OCI-LY1 (cell line): ENCODE results near the gene INTS7.
"Not testable (repeated sequence)": the region's sequence is repeated elsewhere in the genome, so short reads cannot be mapped to it uniquely, and the experiment has no call there.

Experiments
- H2AFZ ChIP-seq: fragments of 200-600 bp; sonication (generic), shearing (Covaris generic); 2 replicates; pipeline ENCODE4 v1.6.0; 2014; ENCODE audit warnings: antibody characterized with exemption, mild to moderate bottlenecking, low read length
- H3F3A ChIP-seq: fragments of 200-600 bp; sonication (generic), shearing (Covaris generic); 2 replicates; pipeline ENCODE4 v1.6.0; 2014; ENCODE audit warnings: mild to moderate bottlenecking, antibody characterized with exemption, low read length, moderate library complexity; ENCODE audit not compliant: insufficient read depth
- H3K27ac ChIP-seq: fragments of 200-600 bp; sonication (generic); 2 replicates; pipeline ENCODE4 v1.5.1; 2014; ENCODE audit warnings: low read length, mixed run types, mild to moderate bottlenecking, low read depth; ENCODE audit not compliant: poor library complexity, severe bottlenecking
- H3K27me3 ChIP-seq: fragments of 200-600 bp; sonication (generic); 2 replicates; pipeline ENCODE4 v1.6.0; 2014; ENCODE audit warnings: antibody characterized with exemption, mild to moderate bottlenecking, low read length, moderate library complexity; ENCODE audit not compliant: insufficient read depth
- H3K36me3 ChIP-seq: fragments of 200-600 bp; sonication (generic); 2 replicates; pipeline ENCODE4 v1.6.1; 2014; ENCODE audit warnings: mild to moderate bottlenecking, antibody characterized with exemption, low read length, moderate library complexity, mixed read lengths; ENCODE audit not compliant: insufficient read depth
- H3K4me1 ChIP-seq: fragments of 200-600 bp; sonication (generic); 2 replicates; pipeline ENCODE4 v1.5.1; 2014; ENCODE audit warnings: mild to moderate bottlenecking, low read length, moderate library complexity; ENCODE audit not compliant: insufficient read depth, severe bottlenecking
- H3K4me2 ChIP-seq: fragments of 200-600 bp; sonication (generic), shearing (Covaris generic); 2 replicates; pipeline ENCODE4 v1.6.1; 2014; ENCODE audit warnings: low read length
- H3K4me3 ChIP-seq: fragments of 200-600 bp; sonication (generic); 2 replicates; pipeline ENCODE4 v1.5.1; 2014; ENCODE audit warnings: low read length, low read depth, mild to moderate bottlenecking, mixed read lengths; ENCODE audit not compliant: poor library complexity, severe bottlenecking
- H3K79me2 ChIP-seq: fragments of 200-600 bp; shearing (Covaris generic); 2 replicates; pipeline ENCODE4 v1.6.1; 2016; ENCODE audit warnings: mixed run types, low read length, mixed read lengths; ENCODE audit not compliant: insufficient read depth
- H3K9ac ChIP-seq: fragments of 200-600 bp; sonication (generic), shearing (Covaris generic); 2 replicates; pipeline ENCODE4 v1.6.1; 2014; ENCODE audit warnings: mild to moderate bottlenecking, low read length, mixed read lengths
- H3K9me2 ChIP-seq: fragments of 200-600 bp; sonication (generic), shearing (Covaris generic); 2 replicates; pipeline ENCODE4 v1.6.1; 2014; ENCODE audit warnings: low read depth, mild to moderate bottlenecking, low read length, mixed read lengths
- H3K9me3 ChIP-seq: fragments of 200-600 bp; shearing (Covaris generic); 2 replicates; pipeline ENCODE4 v1.6.1; 2014; ENCODE audit warnings: low read length, mixed read lengths
- H4K20me1 ChIP-seq: fragments of 200-600 bp; sonication (generic), shearing (Covaris generic); 2 replicates; pipeline ENCODE4 v1.6.0; 2016; ENCODE audit warnings: mild to moderate bottlenecking, low read length; ENCODE audit not compliant: insufficient read depth
- CTCF ChIP-seq: fragments of 200-600 bp; sonication (generic), shearing (Covaris generic); IDR thresholded peaks from 2 replicates; pipeline ENCODE4 v1.5.1; 2017; ENCODE audit warnings: mild to moderate bottlenecking, antibody characterized with exemption, low read length, moderate library complexity, mixed read lengths
- EZH2 ChIP-seq: fragments of 200-600 bp; sonication (generic), shearing (Covaris generic); IDR thresholded peaks from 2 replicates; pipeline ENCODE4 v1.8.0; 2017; ENCODE audit warnings: borderline replicate concordance, mixed run types, mild to moderate bottlenecking, antibody characterized with exemption, low read length, moderate library complexity, mixed read lengths

Gene INTS7

GRCh38 chr1:211965108-211965805, 70.1 kb downstream of the INTS7 start:
- peaks cover 41% of the 10 kb centered on the region for H3K36me3 ChIP-seq
- H3K9me3 ChIP-seq = no peaks in the 10 kb centered on the region
- TF ChIP-seq CTCF (no peak), EZH2 (no peak)
- H3K4me2 ChIP-seq = no peak overlapping the region
- no peak overlapping the region for H3K4me3 ChIP-seq
- H3K9ac ChIP-seq = no peak overlapping the region
- H4K20me1 ChIP-seq = no peaks in the 10 kb centered on the region
- no peak overlapping the region for H2AFZ ChIP-seq
- no peaks in the 10 kb centered on the region for H3K4me1 ChIP-seq
- no peaks in the 10 kb centered on the region for H3K9me2 ChIP-seq
- no peak overlapping the region for H3K27ac ChIP-seq
- no peaks in the 10 kb centered on the region for H3K27me3 ChIP-seq
- peaks cover 3% of the 10 kb centered on the region; the same call in 1 of the 2 replicates for H3F3A ChIP-seq
- H3K79me2 ChIP-seq = no peaks in the 10 kb centered on the region

- no peak overlapping the region for H3K4me3 ChIP-seq
- peaks cover 46% of the 10 kb centered on the region for H3K36me3 ChIP-seq
- no peaks in the 10 kb centered on the region for H3K4me1 ChIP-seq
- H3F3A ChIP-seq = no peaks in the 10 kb centered on the region
- no peak overlapping the region for H2AFZ ChIP-seq
- H3K4me2 ChIP-seq = no peak overlapping the region
- H3K9me3 ChIP-seq = no peaks in the 10 kb centered on the region
- no peak overlapping the region for H3K27ac ChIP-seq
- H3K9me2 ChIP-seq = no peaks in the 10 kb centered on the region
- no peaks in the 10 kb centered on the region for H3K27me3 ChIP-seq
- H3K79me2 ChIP-seq = no peaks in the 10 kb centered on the region
- H4K20me1 ChIP-seq = no peaks in the 10 kb centered on the region
- H3K9ac ChIP-seq = no peak overlapping the region
- no peak for TF ChIP-seq EZH2
- TF ChIP-seq CTCF = no peak
Observed at GRCh38 chr1:211959680-211960079, 75.7 kb downstream of the INTS7 start.

- Histone ChIP-seq H2AFZ (no peak overlapping the region), H3K27ac (no peak overlapping the region), H3K9ac (no peak overlapping the region), H3K9me2 (no peaks in the 10 kb centered on the region), H3K79me2 (no peaks in the 10 kb centered on the region), H3K9me3 (no peaks in the 10 kb centered on the region), H3K27me3 (no peaks in the 10 kb centered on the region), H3K36me3 (peaks cover 46% of the 10 kb centered on the region), H3F3A (no peaks in the 10 kb centered on the region), H3K4me1 (no peaks in the 10 kb centered on the region), H3K4me3 (no peak overlapping the region), H4K20me1 (no peaks in the 10 kb centered on the region), H3K4me2 (no peak overlapping the region)
- no peak for TF ChIP-seq EZH2
- TF ChIP-seq CTCF = no peak
Observed at GRCh38 chr1:211959221-211959620, 76.1 kb downstream of the INTS7 start.

DNA sequence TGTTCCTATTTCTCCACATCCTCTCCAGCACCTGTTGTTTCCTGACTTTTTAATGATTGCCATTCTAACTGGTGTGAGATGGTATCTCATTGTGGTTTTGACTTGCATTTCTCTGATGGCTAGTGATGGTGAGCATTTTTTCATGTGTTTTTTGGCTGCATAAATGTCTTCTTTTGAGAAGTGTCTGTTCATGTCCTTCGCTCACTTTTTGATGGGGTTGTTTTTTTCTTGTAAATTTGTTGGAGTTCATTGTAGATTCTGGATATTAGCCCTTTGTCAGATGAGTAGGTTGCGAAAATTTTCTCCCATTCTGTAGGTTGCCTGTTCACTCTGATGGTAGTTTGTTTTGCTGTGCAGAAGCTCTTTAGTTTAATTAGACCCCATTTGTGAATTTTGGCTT, 81.3 kb downstream of the INTS7 start:
- not testable (repeated sequence) for H3K79me2 ChIP-seq, H3K9me2 ChIP-seq, H3F3A ChIP-seq, H3K4me2 ChIP-seq, H3K4me1 ChIP-seq, H3K4me3 ChIP-seq, H3K27ac ChIP-seq, H3K9ac ChIP-seq, H2AFZ ChIP-seq, H3K9me3 ChIP-seq, H4K20me1 ChIP-seq, H3K27me3 ChIP-seq
- peaks cover 27% of the 10 kb centered on the region for H3K36me3 ChIP-seq

DNA sequence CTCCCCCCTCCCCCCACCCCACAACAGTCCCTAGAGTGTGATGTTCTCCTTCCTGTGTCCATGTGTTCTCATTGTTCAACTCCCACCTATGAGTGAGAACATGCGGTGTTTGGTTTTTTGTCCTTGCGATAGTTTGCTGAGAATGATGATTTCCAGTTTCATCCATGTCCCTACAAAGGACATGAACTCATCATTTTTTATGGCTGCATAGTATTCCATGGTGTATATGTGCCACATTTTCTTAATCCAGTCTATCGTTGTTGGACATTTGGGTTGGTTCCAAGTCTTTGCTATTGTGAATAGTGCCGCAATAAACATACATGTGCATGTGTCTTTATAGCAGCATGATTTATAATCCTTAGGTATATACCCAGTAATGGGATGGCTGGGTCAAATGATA, 81.8 kb downstream of the INTS7 start:
- not testable (repeated sequence) for H3K4me3 ChIP-seq, H3K27me3 ChIP-seq, H4K20me1 ChIP-seq, H2AFZ ChIP-seq, H3K4me2 ChIP-seq, H3K79me2 ChIP-seq, H3K27ac ChIP-seq, H3F3A ChIP-seq, H3K9me2 ChIP-seq, H3K4me1 ChIP-seq, H3K9ac ChIP-seq, H3K9me3 ChIP-seq
- H3K36me3 ChIP-seq = peaks cover 22% of the 10 kb centered on the region
